ENCODE measurements around the gene KRTAP12-1.

DNA sequence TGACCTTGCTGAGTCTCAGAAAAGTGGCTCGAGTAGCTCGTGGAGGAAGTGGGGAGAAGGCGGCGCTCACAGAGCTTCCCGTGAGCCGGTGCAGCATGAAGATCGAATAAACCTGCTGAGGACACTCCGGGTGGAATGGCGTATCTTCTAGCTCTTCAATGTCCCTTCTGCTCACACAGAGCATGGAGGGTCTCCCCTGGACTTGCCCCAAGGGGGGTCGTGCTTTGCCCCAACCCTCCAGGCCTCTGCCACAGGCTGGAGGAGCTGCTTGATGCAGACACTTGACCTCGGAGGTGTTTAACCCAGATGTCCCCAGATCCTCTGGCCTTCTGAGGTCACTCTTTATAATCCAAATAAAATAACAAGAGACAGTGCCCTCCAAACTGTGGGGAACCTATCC, 12.8 kb upstream of the KRTAP12-1 start:
- no peak for TF ChIP-seq EZH2 (IDR thresholded peaks at IDR 0.05; ENCODE audit: insufficient read depth, poor library complexity, severe bottlenecking)
- TF ChIP-seq EZH2phosphoT487 (IDR thresholded peaks at IDR 0.05; ENCODE audit: insufficient read depth, low read depth): no peak
